ENCODE data around the gene CACNA1B. TPM values are rescaled to one million over a fixed set of nuclear protein-coding genes. Genes with fewer than 3 reads are reported as not detected.

CACNA1B gene
- total RNA-seq, 1 experiment from 2014 or later: not detected

DNA sequence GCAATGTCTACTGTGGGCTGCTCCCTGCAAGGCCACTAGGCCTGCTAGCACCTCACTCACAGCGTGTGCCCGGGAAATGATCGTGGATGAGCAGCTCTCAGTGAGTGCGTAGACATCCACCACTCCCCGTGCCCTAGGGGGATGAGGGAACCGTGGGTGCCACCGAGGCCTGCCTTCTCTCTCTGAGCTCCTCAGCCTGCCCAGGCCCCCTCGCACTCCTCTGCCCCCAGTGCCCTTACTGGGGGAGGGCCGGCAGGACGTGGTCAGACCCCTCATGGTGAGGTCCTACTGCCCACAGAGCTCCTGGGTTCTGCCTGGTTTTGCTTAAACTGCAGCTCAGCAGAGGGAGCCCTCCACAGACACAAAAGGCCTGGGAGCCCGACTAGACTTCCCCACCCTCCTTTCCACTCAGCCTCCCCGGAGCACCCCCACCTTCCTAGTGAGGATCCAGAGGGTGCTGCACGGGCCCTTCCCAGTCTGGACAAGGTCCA lies 220.0 kb downstream of the CACNA1B start:
- no peaks in the 10 kb centered on the region for H3K36me3 Mint-ChIP-seq (ENCODE audit: insufficient read depth, unreplicated experiment)
- no TSS peak for BruUV-seq (replicated peaks)
- DNase-seq: no peak
- H3K4me3 Mint-ChIP-seq (ENCODE audit: low read depth, unreplicated experiment): no peak overlapping the region
- TF ChIP-seq, protein P1, sequence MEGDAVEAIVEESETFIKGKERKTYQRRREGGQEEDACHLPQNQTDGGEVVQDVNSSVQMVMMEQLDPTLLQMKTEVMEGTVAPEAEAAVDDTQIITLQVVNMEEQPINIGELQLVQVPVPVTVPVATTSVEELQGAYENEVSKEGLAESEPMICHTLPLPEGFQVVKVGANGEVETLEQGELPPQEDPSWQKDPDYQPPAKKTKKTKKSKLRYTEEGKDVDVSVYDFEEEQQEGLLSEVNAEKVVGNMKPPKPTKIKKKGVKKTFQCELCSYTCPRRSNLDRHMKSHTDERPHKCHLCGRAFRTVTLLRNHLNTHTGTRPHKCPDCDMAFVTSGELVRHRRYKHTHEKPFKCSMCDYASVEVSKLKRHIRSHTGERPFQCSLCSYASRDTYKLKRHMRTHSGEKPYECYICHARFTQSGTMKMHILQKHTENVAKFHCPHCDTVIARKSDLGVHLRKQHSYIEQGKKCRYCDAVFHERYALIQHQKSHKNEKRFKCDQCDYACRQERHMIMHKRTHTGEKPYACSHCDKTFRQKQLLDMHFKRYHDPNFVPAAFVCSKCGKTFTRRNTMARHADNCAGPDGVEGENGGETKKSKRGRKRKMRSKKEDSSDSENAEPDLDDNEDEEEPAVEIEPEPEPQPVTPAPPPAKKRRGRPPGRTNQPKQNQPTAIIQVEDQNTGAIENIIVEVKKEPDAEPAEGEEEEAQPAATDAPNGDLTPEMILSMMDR (IDR thresholded peaks at IDR 0.05; ENCODE audit: unreplicated experiment): no peak
- no peaks in the 10 kb centered on the region for H3K4me1 Mint-ChIP-seq (ENCODE audit: low read depth, unreplicated experiment)
- peaks cover 20% of the 10 kb centered on the region for H3K27me3 Mint-ChIP-seq (ENCODE audit: unreplicated experiment)
- CTCF ChIA-PET: no interaction called here
- peaks cover 3% of the 10 kb centered on the region for H3K9me3 Mint-ChIP-seq (ENCODE audit: low read depth, unreplicated experiment)
- intact Hi-C loops (cut with micrococcal nuclease; ENCODE audit: unreplicated experiment): no loop called here
- no peak overlapping the region for H3K27ac Mint-ChIP-seq (ENCODE audit: unreplicated experiment)

DNA sequence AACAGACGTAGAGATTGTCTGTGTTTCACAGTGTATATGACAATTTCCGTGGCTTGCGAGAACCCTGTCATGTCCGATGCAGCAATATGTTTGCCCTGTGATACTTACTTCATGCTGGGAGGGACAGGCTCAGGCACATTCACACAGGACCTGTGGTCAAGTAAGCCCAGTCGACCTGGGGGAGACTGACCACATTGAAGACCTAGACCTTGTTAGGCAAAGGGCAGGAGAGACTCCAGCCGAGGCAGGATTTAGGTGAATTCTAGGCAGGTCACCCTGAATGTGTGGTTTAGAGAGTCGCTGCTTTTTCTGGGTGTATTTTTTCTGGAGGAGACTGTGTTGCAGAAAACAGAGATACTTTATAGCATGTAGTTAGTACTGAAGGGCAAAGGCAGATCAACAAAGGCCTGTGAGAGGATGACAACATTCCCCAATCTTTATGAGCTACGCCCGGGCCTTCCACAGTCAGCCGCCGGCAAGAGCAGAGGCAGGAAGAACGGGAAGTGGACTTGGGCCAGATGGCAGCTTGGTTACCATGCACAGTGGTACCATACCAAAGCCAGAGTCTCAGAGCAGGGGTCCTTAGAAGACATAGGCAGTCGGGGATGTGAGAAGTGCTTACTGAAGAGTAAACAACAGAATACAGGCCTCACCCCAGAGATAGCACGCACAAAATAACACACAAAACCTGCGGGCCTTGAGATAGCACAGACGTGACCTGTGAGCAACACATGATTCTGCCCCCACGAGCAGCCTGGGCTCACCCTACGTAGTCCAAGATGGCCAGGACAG lies 220.7 kb downstream of the CACNA1B start:
- intact Hi-C loops (cut with micrococcal nuclease; ENCODE audit: unreplicated experiment): no loop called here
- peaks cover 3% of the 10 kb centered on the region for H3K9me3 Mint-ChIP-seq (ENCODE audit: low read depth, unreplicated experiment)
- no peak for DNase-seq
- no peak overlapping the region for H3K4me3 Mint-ChIP-seq (ENCODE audit: low read depth, unreplicated experiment)
- TF ChIP-seq, protein P1 (IDR thresholded peaks at IDR 0.05; ENCODE audit: unreplicated experiment): no peak
- CTCF ChIA-PET: no interaction called here
- H3K27ac Mint-ChIP-seq (ENCODE audit: unreplicated experiment): no peak overlapping the region
- BruUV-seq (replicated peaks): no TSS peak
- no peaks in the 10 kb centered on the region for H3K36me3 Mint-ChIP-seq (ENCODE audit: insufficient read depth, unreplicated experiment)
- H3K27me3 Mint-ChIP-seq (ENCODE audit: unreplicated experiment): peaks cover 28% of the 10 kb centered on the region
- H3K4me1 Mint-ChIP-seq (ENCODE audit: low read depth, unreplicated experiment): no peaks in the 10 kb centered on the region

DNA sequence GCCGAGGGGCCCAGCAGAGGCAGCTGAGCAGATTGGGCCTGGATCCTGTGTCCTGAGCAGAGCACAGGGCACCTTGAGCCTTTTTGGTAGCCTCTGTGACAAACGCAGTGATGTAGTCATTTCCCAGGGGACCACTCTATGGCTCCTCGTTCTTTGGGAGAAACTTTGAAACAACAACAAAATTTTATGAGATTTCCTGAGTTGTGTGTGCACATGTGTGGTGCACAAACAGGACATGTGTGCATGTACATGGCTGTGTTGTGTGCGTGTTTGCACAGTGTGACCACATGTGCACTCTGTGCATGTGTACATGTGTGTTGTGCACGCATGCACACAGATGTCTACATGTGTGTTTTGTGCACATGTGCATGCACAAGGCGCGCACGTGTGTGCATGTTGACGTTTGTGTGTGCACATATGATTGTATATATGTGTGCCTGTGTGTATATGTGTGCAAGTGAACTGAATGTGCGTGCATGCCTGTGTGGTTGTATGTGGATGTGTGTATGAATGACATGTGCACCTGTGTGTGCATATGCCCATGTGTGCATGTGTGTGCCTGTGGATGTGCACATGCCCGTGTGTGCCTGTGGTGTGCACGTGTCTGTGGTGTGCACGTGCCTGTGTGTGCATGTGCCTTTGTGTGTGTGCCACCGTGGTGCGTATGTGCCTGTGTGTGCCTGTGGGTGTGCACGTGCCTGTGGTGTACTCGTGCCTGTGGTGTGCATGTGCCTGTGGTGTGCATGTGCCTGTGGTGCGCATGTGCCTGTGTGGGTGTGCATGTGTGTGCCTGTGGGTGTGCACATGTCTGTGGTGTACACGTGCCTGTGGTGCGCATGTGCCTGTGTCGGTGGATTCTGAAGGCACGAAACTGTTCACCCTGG lies 221.6 kb downstream of the CACNA1B start:
- DNase-seq: no peak
- Mint-ChIP-seq H3K27ac (ENCODE audit: unreplicated experiment) (no peak overlapping the region), H3K36me3 (ENCODE audit: insufficient read depth, unreplicated experiment) (no peaks in the 10 kb centered on the region), H3K4me1 (ENCODE audit: low read depth, unreplicated experiment) (no peaks in the 10 kb centered on the region), H3K27me3 (ENCODE audit: unreplicated experiment) (peaks cover 36% of the 10 kb centered on the region), H3K4me3 (ENCODE audit: low read depth, unreplicated experiment) (no peak overlapping the region), H3K9me3 (ENCODE audit: low read depth, unreplicated experiment) (no peaks in the 10 kb centered on the region)
- TF ChIP-seq, protein P1 (IDR thresholded peaks at IDR 0.05; ENCODE audit: unreplicated experiment): no peak
- BruUV-seq (replicated peaks): no TSS peak
- CTCF ChIA-PET: no interaction called here
- intact Hi-C loops (cut with micrococcal nuclease; ENCODE audit: unreplicated experiment): no loop called here

DNA sequence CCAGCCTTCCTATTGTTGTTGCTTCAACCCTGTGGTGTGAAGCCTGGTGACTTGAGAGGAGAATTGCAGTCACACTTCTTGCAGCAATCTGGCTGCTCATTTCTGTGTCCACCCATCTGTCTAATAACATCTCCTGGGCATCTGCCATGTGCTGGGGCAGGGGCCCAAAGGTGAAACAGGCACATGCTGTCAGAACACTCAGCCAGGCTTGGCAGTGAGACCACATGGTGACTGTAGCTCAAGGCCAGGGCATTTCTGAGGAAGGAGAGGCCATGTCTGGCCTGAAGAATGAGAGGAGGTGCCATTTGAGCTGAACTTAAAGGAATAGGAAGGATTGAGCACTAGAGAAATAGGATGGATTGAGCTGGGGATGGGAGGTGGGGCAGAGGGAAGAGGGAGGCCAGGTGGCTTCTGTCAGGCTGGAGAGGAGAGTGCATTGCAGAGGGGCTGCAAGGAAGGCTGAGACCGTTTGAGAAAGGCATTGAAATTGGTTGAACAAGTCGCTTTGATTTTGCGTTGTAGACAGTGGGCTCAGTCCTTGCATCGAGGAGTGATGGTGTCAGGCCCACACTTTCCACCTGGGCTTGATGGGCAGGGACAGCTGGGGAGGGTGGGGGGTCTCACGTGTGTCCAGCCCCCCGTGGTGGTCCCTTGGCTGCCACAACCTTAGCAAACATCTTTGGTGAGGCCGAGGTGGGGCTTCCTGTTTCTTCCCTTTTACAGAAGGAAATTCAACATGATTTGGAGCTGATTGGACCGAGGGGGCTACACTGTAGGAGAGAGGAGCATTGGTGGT lies 222.4 kb downstream of the CACNA1B start:
- H3K27ac Mint-ChIP-seq (ENCODE audit: unreplicated experiment): no peak overlapping the region
- intact Hi-C loops (cut with micrococcal nuclease; ENCODE audit: unreplicated experiment): no loop called here
- TF ChIP-seq, protein P1 (IDR thresholded peaks at IDR 0.05; ENCODE audit: unreplicated experiment): no peak
- CTCF ChIA-PET: no interaction called here
- no peaks in the 10 kb centered on the region for H3K4me1 Mint-ChIP-seq (ENCODE audit: low read depth, unreplicated experiment)
- H3K27me3 Mint-ChIP-seq (ENCODE audit: unreplicated experiment): peaks cover 43% of the 10 kb centered on the region
- H3K36me3 Mint-ChIP-seq (ENCODE audit: insufficient read depth, unreplicated experiment): no peaks in the 10 kb centered on the region
- H3K9me3 Mint-ChIP-seq (ENCODE audit: low read depth, unreplicated experiment): no peaks in the 10 kb centered on the region
- H3K4me3 Mint-ChIP-seq (ENCODE audit: low read depth, unreplicated experiment): no peak overlapping the region
- DNase-seq: no peak
- BruUV-seq (replicated peaks): no TSS peak
